GM12872 (cell line): ENCODE data around the gene TSPAN14.

Experiments
- CTCF ChIP-seq: IDR thresholded peaks from 3 replicates; pipeline ENCODE4 v1.5.1; 2011; ENCODE audit warnings: low read depth, mild to moderate bottlenecking, low read length, moderate library complexity; ENCODE audit not compliant: insufficient read depth

The TSPAN14 gene

DNA sequence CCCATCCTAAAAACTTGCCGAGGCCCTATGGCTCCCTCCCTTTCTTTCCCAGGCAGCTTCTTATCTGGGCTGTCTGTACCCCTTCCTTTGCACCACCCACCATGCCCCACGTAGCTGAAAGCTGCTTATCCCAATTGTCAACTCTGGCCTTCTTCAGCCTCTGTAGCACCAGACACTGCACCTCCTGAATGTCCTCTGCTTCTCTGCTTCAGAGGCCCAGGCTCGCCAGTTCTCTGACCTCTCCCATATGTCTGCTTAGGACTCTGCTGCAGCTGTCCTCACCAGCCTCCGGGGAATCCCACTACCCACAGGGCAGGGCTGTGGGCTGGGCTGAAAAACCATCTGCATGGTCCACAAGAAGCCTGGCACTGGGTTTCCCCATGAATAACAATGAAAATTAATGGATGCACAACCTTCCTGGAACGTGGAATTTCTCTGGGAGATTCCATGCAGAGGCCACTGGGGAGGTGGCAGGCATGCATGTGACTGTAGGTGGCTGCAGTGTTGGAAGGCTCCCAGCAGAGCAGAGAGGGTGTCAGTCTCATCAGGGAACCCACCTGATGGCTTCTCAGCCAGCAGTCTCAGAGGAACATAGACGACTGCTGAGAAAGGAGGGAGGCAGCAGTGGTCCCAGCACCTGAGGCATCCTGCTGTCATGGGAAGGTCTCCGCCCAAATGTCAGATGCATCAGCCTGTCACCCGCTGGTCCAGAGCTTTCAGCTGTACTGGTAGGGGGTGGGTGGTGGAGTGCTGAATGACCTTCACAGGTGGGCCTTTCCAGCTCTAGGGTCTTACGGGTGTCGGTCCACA is 66.8 kb downstream of the TSPAN14 start:
- no peak for TF ChIP-seq CTCF

GRCh38 chr10:80522756-80523363 is 68.8 kb downstream of the TSPAN14 start:
- TF ChIP-seq CTCF, result no peak

GRCh38 chr10:80523773-80524172 is 69.7 kb downstream of the TSPAN14 start:
- no peak for TF ChIP-seq CTCF

GRCh38 chr10:80524190-80524909 is 70.2 kb downstream of the TSPAN14 start:
- TF ChIP-seq CTCF, result no peak

DNA sequence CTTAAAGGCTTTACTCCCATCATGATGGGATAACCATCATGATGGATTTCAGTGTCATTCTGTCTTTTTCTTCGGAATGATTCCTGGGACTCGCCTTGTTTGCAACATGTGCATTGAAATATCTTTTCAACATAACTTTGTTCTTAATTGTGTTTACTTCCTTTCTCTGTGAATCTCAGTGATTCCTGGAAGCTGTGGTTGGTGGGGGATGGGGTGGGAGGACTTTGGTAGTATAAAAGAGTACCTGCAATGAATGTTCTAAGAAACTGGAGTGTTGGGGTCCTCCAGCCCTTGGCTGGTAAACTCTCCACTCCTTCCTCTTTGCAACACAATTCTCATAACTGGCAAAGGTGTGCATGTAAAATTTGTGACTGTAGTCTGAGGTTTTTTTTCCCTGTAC is 72.1 kb downstream of the TSPAN14 start:
- no peak for TF ChIP-seq CTCF

GRCh38 chr10:80526742-80527141 is 72.6 kb downstream of the TSPAN14 start:
- TF ChIP-seq CTCF, result no peak

DNA sequence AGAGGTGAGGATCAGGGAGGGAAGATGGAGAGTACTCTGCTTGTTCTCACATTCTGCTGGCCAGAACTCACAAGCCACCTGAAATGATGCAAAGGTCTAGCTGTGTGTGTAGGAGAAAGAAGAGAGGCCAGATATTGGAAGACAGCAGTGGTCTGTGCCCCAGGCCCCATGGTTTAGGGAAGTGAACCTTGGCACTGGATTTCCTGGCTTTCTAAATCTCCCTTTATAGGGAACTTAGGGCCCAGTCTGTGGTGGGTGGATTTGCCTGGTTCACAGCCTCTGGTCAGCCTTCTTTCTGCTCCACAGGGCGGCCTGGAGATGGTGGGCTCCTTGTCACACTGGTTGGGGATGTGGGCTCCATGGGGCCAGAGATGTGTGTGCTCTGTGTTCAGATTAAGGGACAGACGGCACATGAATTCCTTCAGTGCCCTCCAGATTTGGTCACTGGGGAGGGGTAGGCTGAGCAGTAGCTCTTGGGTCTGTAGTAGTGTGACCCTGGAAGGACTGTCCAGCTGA is 74.1 kb downstream of the TSPAN14 start:
- TF ChIP-seq CTCF, result no peak
